Neutrophil (primary cell): ENCODE results near the gene MIEF1.

Experiments used
- H3K27ac ChIP-seq: fragments of 200-600 bp; sonication (generic); 2 replicates; pipeline ENCODE4 v1.5.1; 2016; ENCODE audit warnings: mild to moderate bottlenecking, moderate library complexity
- H3K27me3 ChIP-seq: fragments of 200-600 bp; sonication (generic); 2 replicates; pipeline ENCODE4 v1.6.0; 2016; ENCODE audit warnings: mild to moderate bottlenecking
- H3K36me3 ChIP-seq: fragments of 200-600 bp; sonication (generic); 2 replicates; pipeline ENCODE4 v1.5.1; 2017
- H3K4me1 ChIP-seq, 2 experiments: fragments of 200-600 bp in 1 of 2; sonication (generic) in 1 of 2; 1 replicate in 1 of 2; 2 replicates in 1 of 2; pipeline versions ENCODE4 v1.5.1 to v1.6.1; 2013 to 2016; ENCODE audit warnings: low read depth in 1 of 2, low read length in 1 of 2, mild to moderate bottlenecking in 1 of 2, moderate library complexity in 1 of 2; ENCODE audit not compliant: control insufficient read depth in 1 of 2, insufficient read depth in 1 of 2
- H3K4me3 ChIP-seq, 2 experiments: fragments of 200-600 bp in 1 of 2; sonication (generic) in 1 of 2; 1 replicate in 1 of 2; 2 replicates in 1 of 2; pipeline ENCODE4 v1.5.1; 2013 to 2016; ENCODE audit warnings: low read depth in 1 of 2, low read length in 1 of 2, mild to moderate bottlenecking in 1 of 2, moderate library complexity in 1 of 2
- H3K9me3 ChIP-seq: fragments of 200-600 bp; sonication (generic); 2 replicates; pipeline ENCODE4 v1.5.1; 2016
- CTCF ChIP-seq: fragments of 200-600 bp; sonication (generic); IDR thresholded peaks from 2 replicates; pipeline ENCODE4 v1.5.1; 2016; ENCODE audit warnings: antibody characterized with exemption

The MIEF1 gene

GRCh38 chr22:39522567-39523300 lies 20.6 kb downstream of the MIEF1 start:
- no peaks in the 10 kb centered on the region for H3K9me3 ChIP-seq
- peaks cover 38% of the 10 kb centered on the region for H3K36me3 ChIP-seq
- no peaks in the 10 kb centered on the region for H3K27me3 ChIP-seq
- no peak for TF ChIP-seq CTCF
- peak overlapping the region; percentile 4 to 100 for H3K4me3 ChIP-seq
- H3K4me1 ChIP-seq = peaks cover 79 to 80% of the 10 kb centered on the region in 2 experiments
- peak overlapping the region; percentile 96 for H3K27ac ChIP-seq

- Histone ChIP-seq H3K9me3 (no peaks in the 10 kb centered on the region), H3K27me3 (no peaks in the 10 kb centered on the region), H3K4me1 (peaks cover 85 to 87% of the 10 kb centered on the region in 2 experiments), H3K4me3 (no peak overlapping the region), H3K36me3 (peaks cover 46% of the 10 kb centered on the region), H3K27ac (peak overlapping the region; percentile 94)
- TF ChIP-seq CTCF = no peak
Observed at GRCh38 chr22:39524089-39524752, 22.1 kb downstream of the MIEF1 start.

GRCh38 chr22:39524753-39525657 lies 22.9 kb downstream of the MIEF1 start:
- peaks cover 54% of the 10 kb centered on the region for H3K36me3 ChIP-seq
- no peaks in the 10 kb centered on the region for H3K9me3 ChIP-seq
- peaks cover 88% of the 10 kb centered on the region in 2 experiments for H3K4me1 ChIP-seq
- peak overlapping the region; percentile 94 for H3K27ac ChIP-seq
- TF ChIP-seq CTCF = no peak
- H3K27me3 ChIP-seq = no peaks in the 10 kb centered on the region
- no peak overlapping the region for H3K4me3 ChIP-seq

GRCh38 chr22:39525658-39525975 lies 23.5 kb downstream of the MIEF1 start:
- Histone ChIP-seq H3K4me1 (peaks cover 94 to 95% of the 10 kb centered on the region in 2 experiments), H3K4me3 (no peak overlapping the region)
- no peak for TF ChIP-seq CTCF

GRCh38 chr22:39526736-39527171 lies 24.7 kb downstream of the MIEF1 start:
- Histone ChIP-seq H3K36me3 (peaks cover 63% of the 10 kb centered on the region), H3K27ac (peak overlapping the region; percentile 94), H3K4me1 (peaks cover 96 to 98% of the 10 kb centered on the region in 2 experiments)

More at GRCh38 chr22:39525658-39525975, 23.5 kb downstream of the MIEF1 start:
- H3K27me3 ChIP-seq = no peaks in the 10 kb centered on the region
- H3K27ac ChIP-seq = peak overlapping the region; percentile 94
- no peaks in the 10 kb centered on the region for H3K9me3 ChIP-seq
- peaks cover 60% of the 10 kb centered on the region for H3K36me3 ChIP-seq

More at GRCh38 chr22:39526736-39527171, 24.7 kb downstream of the MIEF1 start:
- H3K4me3 ChIP-seq = peak overlapping the region; percentile 19 to 51
- no peaks in the 10 kb centered on the region for H3K9me3 ChIP-seq
- peak; percentile 30 for TF ChIP-seq CTCF
- H3K27me3 ChIP-seq = no peaks in the 10 kb centered on the region
